VCaP (cell line): ENCODE results near the gene ZBTB42.

ENCODE experiments used
- H3K27ac ChIP-seq: fragments of 450-650 bp; 2 replicates; pipeline ENCODE4 v1.5.1; 2017
- CTCF ChIP-seq: fragments of 450-650 bp; conservative IDR thresholded peaks from 2 replicates; pipeline ENCODE4 v1.5.1; 2017; ENCODE audit warnings: mild to moderate bottlenecking, moderate library complexity

ZBTB42 gene

DNA sequence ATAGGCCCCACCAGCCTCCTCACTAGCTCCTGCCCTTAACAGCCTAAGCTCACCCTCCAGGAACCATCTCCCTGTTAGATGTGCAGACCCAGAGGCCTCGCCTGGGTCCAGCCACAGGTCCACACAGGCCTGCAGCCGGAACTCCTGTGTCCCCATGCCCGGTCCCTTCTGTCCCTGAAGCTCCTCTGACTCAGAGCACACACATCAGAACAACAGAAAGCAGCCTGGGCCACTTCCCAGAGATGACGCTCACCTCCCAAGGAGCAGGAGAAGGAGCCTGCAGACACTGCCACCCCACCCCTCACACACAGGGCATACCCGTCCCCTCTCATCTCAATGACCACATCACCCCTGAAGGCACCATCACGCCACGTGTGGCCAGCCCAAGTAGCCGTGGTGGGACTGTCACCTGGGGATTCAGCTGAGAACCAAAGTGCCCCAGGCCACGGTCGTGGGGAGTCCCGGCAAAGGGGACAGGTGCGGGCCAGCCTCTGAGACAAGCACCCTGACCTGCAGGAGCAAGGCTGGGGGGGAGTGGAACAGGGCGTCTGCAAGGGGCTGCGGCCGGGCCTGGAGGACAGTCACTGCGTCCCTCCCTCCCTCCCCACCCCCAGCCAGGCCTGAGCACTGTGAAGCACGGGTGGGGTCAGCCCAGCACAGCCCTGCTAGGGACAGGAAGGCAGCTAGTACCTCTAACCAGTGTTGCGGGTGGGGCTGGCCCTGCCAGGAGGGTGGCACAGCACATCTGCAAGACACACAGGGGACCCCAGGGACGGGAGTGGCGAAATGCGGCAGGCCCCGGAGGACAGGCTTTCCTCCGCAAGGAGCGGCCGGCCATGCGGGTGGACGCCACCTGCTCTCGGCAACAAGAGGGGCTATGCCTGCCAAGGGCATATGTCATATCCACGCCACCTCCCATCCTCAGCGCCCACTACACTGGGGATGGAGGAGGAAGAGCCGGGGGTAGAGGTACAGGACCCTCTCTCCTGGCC, 10.9 kb upstream of the ZBTB42 start:
- no peak overlapping the region for H3K27ac ChIP-seq
- TF ChIP-seq CTCF: no peak

GRCh38 chr14:104791425-104791824, 9.5 kb upstream of the ZBTB42 start:
- 0 out of 2 replicates have a peak overlapping the region, but pooled peaks have one; percentile 89 for H3K27ac ChIP-seq
- TF ChIP-seq CTCF: no peak

DNA sequence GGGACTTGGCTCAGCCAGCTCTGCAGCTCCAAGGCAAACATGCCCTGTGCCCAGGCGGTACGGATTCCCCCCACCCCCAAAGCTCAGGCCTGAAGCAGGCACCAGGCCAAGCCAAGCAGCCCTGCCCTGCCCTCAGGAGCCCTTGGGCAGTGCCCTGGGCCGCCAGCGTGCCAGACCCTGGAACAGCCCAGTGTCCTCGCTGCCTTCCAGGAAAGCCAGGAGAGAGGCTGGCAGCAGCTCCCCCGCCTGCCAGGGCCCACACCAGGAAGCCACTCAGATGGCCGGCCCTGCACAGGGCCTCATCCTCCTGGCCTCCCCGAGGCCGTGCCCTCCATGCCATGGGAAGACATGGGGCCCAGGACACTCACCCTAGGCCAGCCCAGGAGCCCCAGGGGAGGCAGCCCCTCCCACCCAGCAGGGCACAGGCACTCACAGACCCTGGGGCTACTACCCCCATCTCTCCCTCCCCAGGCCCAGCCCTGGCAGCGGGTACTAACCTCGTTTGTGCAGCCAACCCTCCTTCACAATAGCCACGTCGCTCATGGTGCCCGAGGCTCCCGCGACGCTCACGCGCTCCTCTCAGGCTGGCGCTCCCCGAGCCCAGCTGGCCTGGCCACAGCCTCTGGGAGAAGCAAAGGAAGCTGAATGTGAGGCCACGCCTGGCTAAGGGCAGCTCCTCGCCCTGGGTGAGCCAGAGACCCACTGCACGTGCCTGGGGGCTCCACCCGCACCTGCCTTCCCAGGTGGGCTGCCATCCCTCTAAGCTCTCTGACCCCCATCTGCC, 8.6 kb upstream of the ZBTB42 start:
- no peak for TF ChIP-seq CTCF
- peak overlapping the region; percentile 89 for H3K27ac ChIP-seq

DNA sequence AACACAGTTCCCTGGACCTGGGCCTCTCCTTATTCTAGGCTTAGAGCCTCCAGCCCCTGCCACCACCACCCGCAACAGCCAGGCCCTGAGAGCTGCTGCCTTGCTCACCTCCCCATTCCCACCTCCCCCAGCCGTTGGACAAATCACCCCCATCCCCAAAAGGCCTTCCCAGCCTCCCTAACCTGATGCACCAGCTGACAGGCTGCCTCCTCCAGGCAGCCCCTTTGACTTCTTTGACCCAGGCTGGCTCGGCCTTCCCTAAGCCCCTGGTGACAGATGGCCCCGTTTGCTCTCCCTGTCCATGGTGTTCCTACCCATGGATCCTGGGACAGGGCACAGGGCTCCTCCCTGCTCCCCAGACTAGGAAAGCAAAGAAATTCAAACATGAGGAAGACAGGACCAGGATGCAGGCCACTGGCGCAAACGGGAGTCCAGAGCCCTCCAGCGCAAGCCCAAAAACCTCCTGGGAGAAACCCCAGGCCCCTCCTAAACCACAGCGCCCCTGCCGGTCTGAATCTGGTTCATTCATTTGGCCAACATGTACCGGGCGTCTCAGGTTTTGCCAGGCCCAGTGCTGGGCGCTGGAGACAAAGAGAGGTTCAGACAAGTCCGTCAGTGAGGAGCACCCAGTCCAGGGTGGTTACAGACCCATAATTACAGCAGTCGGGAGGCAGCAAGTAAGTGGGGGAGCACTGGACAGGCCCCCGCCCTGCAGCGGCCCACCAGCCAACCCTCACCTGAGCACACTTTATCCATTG, 7.8 kb upstream of the ZBTB42 start:
- peak overlapping the region; percentile 89 for H3K27ac ChIP-seq
- no peak for TF ChIP-seq CTCF

GRCh38 chr14:104793703-104793959, 7.3 kb upstream of the ZBTB42 start:
- peak overlapping the region; percentile 89 for H3K27ac ChIP-seq
- TF ChIP-seq CTCF: no peak

DNA sequence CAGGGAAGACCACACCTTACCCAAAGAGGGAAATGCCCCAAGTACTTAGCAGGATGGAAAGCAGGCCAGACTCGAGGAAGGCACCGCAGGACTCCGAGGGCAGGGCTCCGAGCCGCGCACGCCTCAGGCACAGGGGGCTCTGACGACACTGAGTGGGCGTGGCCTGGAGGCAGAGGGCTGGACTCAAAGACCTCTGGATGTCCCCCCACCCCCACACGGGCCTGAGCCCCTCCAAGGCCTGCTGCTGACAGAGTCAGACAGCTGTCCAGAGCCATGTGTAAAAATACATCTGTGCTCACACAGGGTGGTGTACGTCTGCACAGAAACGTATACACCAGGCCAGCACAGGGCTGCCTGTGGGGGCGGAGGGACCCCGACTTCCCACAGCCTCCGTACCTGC, 6.8 kb upstream of the ZBTB42 start:
- peak overlapping the region; percentile 89 for H3K27ac ChIP-seq
- no peak for TF ChIP-seq CTCF

- TF ChIP-seq CTCF: no peak
- H3K27ac ChIP-seq: peak overlapping the region; percentile 89
Measured at GRCh38 chr14:104794631-104794992, 6.3 kb upstream of the ZBTB42 start.
